AG09309 (cell line): ENCODE measurements around the gene TIAM1.

ENCODE experiments used
- DNase-seq: peaks from one replicate; pipeline ENCODE4 v3.0.0-alpha.2; 2010; ENCODE audit warnings: low read depth
- H3K4me3 ChIP-seq: 2 replicates; pipeline ENCODE4 v1.5.1; 2011; ENCODE audit warnings: mild to moderate bottlenecking, low read depth, low read length, moderate library complexity; ENCODE audit not compliant: control insufficient read depth
- CTCF ChIP-seq: IDR thresholded peaks from 2 replicates; pipeline ENCODE4 v1.5.1; 2011; ENCODE audit warnings: mild to moderate bottlenecking, low read depth, low read length, inconsistent platforms; ENCODE audit not compliant: insufficient read depth, control insufficient read depth; ENCODE audit errors: missing control alignments

TIAM1 gene

GRCh38 chr21:31278511-31279130, 65.4 kb downstream of the TIAM1 start:
- TF ChIP-seq CTCF = no peak
- DNase-seq = no peak
- no peak overlapping the region for H3K4me3 ChIP-seq

- no peak overlapping the region for H3K4me3 ChIP-seq
- no peak for TF ChIP-seq CTCF
- no peak for DNase-seq
These were observed 67.4 kb downstream of the TIAM1 start for GRCh38 chr21:31276663-31277062.

- no peak for DNase-seq
- no peak overlapping the region for H3K4me3 ChIP-seq
- no peak for TF ChIP-seq CTCF
These were observed 68.2 kb downstream of the TIAM1 start for GRCh38 chr21:31275901-31276300.

- DNase-seq = no peak
- no peak overlapping the region for H3K4me3 ChIP-seq
- no peak for TF ChIP-seq CTCF
These were observed 70.8 kb downstream of the TIAM1 start for GRCh38 chr21:31273278-31273677.

- no peak for TF ChIP-seq CTCF
These were observed 76.0 kb downstream of the TIAM1 start for GRCh38 chr21:31268090-31268489.

GRCh38 chr21:31267644-31268043, 76.4 kb downstream of the TIAM1 start:
- H3K4me3 ChIP-seq = no peak overlapping the region
- TF ChIP-seq CTCF = no peak
- no peak for DNase-seq

More at GRCh38 chr21:31268090-31268489, 76.0 kb downstream of the TIAM1 start:
- H3K4me3 ChIP-seq = no peak overlapping the region
- DNase-seq = no peak
